ENCODE results near the gene MBNL1.

GRCh38 chr3:152331998-152332397, 63.3 kb downstream of the MBNL1 start:
- no peak for TF ChIP-seq CTCF (conservative IDR thresholded peaks at IDR 0.05; ENCODE audit: low read depth, low read length)
- no peak for TF ChIP-seq EZH2 (IDR thresholded peaks at IDR 0.05; ENCODE audit: borderline replicate concordance, low read depth, low read length, poor library complexity, severe bottlenecking)
